ENCODE measurements around the gene VWA5B2. TPM values are rescaled to one million over a fixed set of nuclear protein-coding genes. Genes with fewer than 3 reads are reported as not detected.

VWA5B2 gene
- total RNA-seq, 1 experiment from 2014 or later: 2.7 TPM

DNA sequence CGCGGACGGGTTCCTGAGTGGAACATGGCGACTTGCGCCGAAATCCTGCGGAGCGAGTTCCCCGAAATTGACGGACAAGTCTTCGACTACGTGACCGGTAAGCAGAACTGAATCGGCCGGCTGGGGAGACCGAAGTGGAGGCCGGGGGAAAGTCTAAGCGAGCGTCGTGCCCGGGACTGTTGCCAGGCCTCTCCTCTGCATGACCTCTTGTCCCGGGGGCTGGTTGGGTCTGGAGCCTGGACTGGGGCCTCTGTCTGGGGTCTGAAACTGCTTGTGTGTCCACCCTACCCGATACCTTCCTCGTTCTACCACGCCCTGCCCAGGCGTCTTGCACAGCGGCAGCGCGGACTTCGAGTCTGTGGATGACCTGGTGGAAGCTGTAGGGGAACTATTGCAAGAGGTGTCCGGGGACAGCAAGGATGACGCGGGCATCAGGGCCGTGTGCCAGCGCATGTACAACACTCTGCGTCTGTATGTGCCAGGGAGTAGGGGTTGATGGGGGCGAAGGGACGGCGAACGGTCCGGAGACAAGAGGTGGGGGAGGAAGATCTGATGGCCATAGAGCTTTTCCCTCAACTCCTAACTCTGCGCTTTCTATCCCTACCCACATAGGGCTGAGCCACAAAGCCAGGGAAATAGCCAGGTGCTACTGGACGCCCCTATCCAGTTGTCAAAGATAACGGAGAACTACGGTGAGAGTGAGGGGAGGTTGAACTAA, 43.0 kb upstream of the VWA5B2 start, which contains the start of gene ABCF3:
TSS of gene ABCF3 (plus strand) at position 16 of the 718 bp plus-strand sequence. CDS start at position 25, 9 bp downstream.
- Histone ChIP-seq H3K27me3 (ENCODE audit: insufficient read depth, low read length) (no peaks in the 10 kb centered on the region), H2BK12ac (ENCODE audit: insufficient read length, low read depth, low read length) (no peak within 1 kb of the TSS), H2BK120ac (ENCODE audit: low read depth, low read length, poor library complexity, severe bottlenecking) (no peak within 1 kb of the TSS), H2BK5ac (ENCODE audit: insufficient read length, low read length) (no peak within 1 kb of the TSS), H3T11ph (ENCODE audit: low read length) (peak within 1 kb of the TSS; percentile 39), H2BK20ac (ENCODE audit: low read depth, low read length, poor library complexity, severe bottlenecking) (no peak within 1 kb of the TSS), H3K4me1 (ENCODE audit: insufficient read depth, low read length) (no peaks in the 10 kb centered on the region), H3K4ac (ENCODE audit: low read depth, low read length) (no peak within 1 kb of the TSS), H3K9me3 (ENCODE audit: control insufficient read depth, low read depth, low read length) (no peaks in the 10 kb centered on the region), H3K56ac (ENCODE audit: insufficient read length, low read depth, low read length) (no peak within 1 kb of the TSS), H3K14ac (ENCODE audit: insufficient read depth, low read length) (peak within 1 kb of the TSS; percentile 87), H2AK5ac (ENCODE audit: insufficient read length, low read length) (no peak within 1 kb of the TSS), H2BK15ac (ENCODE audit: low read depth, low read length) (no peak within 1 kb of the TSS), H3K79me1 (ENCODE audit: insufficient read depth, low read depth, low read length, poor library complexity, severe bottlenecking) (peaks cover 5% of the 10 kb centered on the region), H3K23ac (ENCODE audit: insufficient read length, low read depth, low read length) (no peak within 1 kb of the TSS), H3K79me2 (ENCODE audit: insufficient read depth, low read length) (peaks cover 5% of the 10 kb centered on the region; the same call in 1 of the 2 replicates), H4K91ac (ENCODE audit: insufficient read length, low read depth, low read length) (no peak within 1 kb of the TSS), H2AFZ (ENCODE audit: low read length) (no peak within 1 kb of the TSS), H3K27ac (ENCODE audit: insufficient read length, low read depth, low read length) (peak within 1 kb of the TSS; percentile 80), H3K18ac (ENCODE audit: insufficient read length, low read depth, low read length) (peak within 1 kb of the TSS; percentile 74), H4K5ac (ENCODE audit: insufficient read length, low read depth, low read length) (no peak within 1 kb of the TSS), H3K4me2 (ENCODE audit: insufficient read depth, insufficient read length, low read length) (peak within 1 kb of the TSS; percentile 96), H3K23me2 (ENCODE audit: insufficient read length, low read depth, low read length, poor library complexity, severe bottlenecking) (peaks cover 14% of the 10 kb centered on the region), H4K20me1 (ENCODE audit: control insufficient read depth, insufficient read depth, insufficient read length) (no peaks in the 10 kb centered on the region), H4K8ac (replicated peaks; ENCODE audit: insufficient read length, low read depth, low read length) (no peak within 1 kb of the TSS), H3K9ac (ENCODE audit: extremely low read depth, insufficient read length, low read length) (peak within 1 kb of the TSS; percentile 81)
- Mint-ChIP-seq H3K4me1 (peaks cover 25 to 29% of the 10 kb centered on the region in 2 experiments), H3K36me3 (ENCODE audit: insufficient read depth in 1 of 3, low read depth in 3 of 3) (peaks cover 54 to 78% (median 70%) of the 10 kb centered on the region in 3 experiments), H3K27ac (peak within 1 kb of the TSS; percentile 98 to 99 (median 99)), H3K27me3 (ENCODE audit: low read depth) (peaks cover 1% of the 10 kb centered on the region; the same call in 1 of the 2 replicates), H3K4me3 (peak within 1 kb of the TSS; percentile 98 to 99), H3K9me3 (no peaks in the 10 kb centered on the region; a peak in 1 of 5 replicates)
- TF ChIP-seq, protein P1, sequence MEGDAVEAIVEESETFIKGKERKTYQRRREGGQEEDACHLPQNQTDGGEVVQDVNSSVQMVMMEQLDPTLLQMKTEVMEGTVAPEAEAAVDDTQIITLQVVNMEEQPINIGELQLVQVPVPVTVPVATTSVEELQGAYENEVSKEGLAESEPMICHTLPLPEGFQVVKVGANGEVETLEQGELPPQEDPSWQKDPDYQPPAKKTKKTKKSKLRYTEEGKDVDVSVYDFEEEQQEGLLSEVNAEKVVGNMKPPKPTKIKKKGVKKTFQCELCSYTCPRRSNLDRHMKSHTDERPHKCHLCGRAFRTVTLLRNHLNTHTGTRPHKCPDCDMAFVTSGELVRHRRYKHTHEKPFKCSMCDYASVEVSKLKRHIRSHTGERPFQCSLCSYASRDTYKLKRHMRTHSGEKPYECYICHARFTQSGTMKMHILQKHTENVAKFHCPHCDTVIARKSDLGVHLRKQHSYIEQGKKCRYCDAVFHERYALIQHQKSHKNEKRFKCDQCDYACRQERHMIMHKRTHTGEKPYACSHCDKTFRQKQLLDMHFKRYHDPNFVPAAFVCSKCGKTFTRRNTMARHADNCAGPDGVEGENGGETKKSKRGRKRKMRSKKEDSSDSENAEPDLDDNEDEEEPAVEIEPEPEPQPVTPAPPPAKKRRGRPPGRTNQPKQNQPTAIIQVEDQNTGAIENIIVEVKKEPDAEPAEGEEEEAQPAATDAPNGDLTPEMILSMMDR (conservative IDR thresholded peaks at IDR 0.05): no peak
- no CpG with 5 or more reads among the region's 45 CpGs for WGBS (ENCODE audit: extremely low coverage, insufficient read length, low lambda C conversion rate)
- no peak for DNase-seq
